SK-N-SH treated with all-trans-retinoic acid at 6 μM for 48 hours (cell line): ENCODE data around the gene LCE2A.

ENCODE experiments used
- ATAC-seq: fragments of 200-7000 bp; cut with Tn5 transposase; 3 replicates; pipeline ENCODE4 v1.9.1; 2020; ENCODE audit warnings: mild to moderate bottlenecking, moderate library complexity
- ARNTL ChIP-seq: fragments of 450-650 bp; formaldehyde crosslinking; IDR thresholded peaks from 2 replicates; pipeline ENCODE4 v1.5.0; 2020; ENCODE audit warnings: low read depth, mild to moderate bottlenecking, moderate library complexity, borderline replicate concordance
- BACH2 ChIP-seq: fragments of 250-450 bp; sonication (Bioruptor Pico); IDR thresholded peaks from 2 replicates; pipeline ENCODE4 v1.9.0; 2021; ENCODE audit warnings: mild to moderate bottlenecking, borderline replicate concordance
- CSRNP3 ChIP-seq: fragments of 250-450 bp; sonication (Bioruptor Pico); IDR thresholded peaks from 2 replicates; pipeline ENCODE4 v1.5.1; 2021; ENCODE audit warnings: mild to moderate bottlenecking, moderate library complexity
- GLIS3 ChIP-seq: fragments of 250-450 bp; sonication (Bioruptor Pico); IDR thresholded peaks from 2 replicates; pipeline ENCODE4 v1.5.0; 2020; ENCODE audit warnings: mild to moderate bottlenecking, moderate library complexity
- ISL1 ChIP-seq: fragments of 250-450 bp; sonication (Bioruptor Pico); IDR thresholded peaks from 2 replicates; pipeline ENCODE4 v2.1.2; 2022; ENCODE audit warnings: mild to moderate bottlenecking, moderate library complexity
- OSR1 ChIP-seq: fragments of 250-450 bp; sonication (Bioruptor Pico); IDR thresholded peaks from 2 replicates; pipeline ENCODE4 v1.8.0; 2022; ENCODE audit warnings: moderate library complexity, mild to moderate bottlenecking, inconsistent platforms
- PATZ1 ChIP-seq: fragments of 250-450 bp; sonication (Bioruptor Pico); IDR thresholded peaks from 2 replicates; pipeline ENCODE4 v1.8.0; 2020; ENCODE audit warnings: mild to moderate bottlenecking, moderate library complexity, borderline replicate concordance
- POU6F1 ChIP-seq: fragments of 250-450 bp; sonication (Bioruptor Pico); IDR thresholded peaks from 2 replicates; pipeline ENCODE4 v1.8.0; 2021; ENCODE audit warnings: low read depth, mild to moderate bottlenecking, moderate library complexity, borderline replicate concordance
- TOX ChIP-seq: fragments of 250-450 bp; sonication (Bioruptor Pico); IDR thresholded peaks from 2 replicates; pipeline ENCODE4 v1.8.0; 2021; ENCODE audit warnings: mild to moderate bottlenecking, moderate library complexity, borderline replicate concordance
- ZC3H10 ChIP-seq: fragments of 250-450 bp; sonication (Bioruptor Pico); IDR thresholded peaks from 2 replicates; pipeline ENCODE4 v1.5.1; 2021; ENCODE audit warnings: mild to moderate bottlenecking, moderate library complexity
- ZFP3 ChIP-seq: fragments of 250-450 bp; sonication (Bioruptor Pico); IDR thresholded peaks from 2 replicates; pipeline ENCODE4 v1.5.0; 2020; ENCODE audit warnings: mild to moderate bottlenecking, moderate library complexity
- ZFP30 ChIP-seq: fragments of 450-650 bp; formaldehyde crosslinking; IDR thresholded peaks from 2 replicates; pipeline ENCODE4 v1.5.0; 2022; ENCODE audit warnings: mild to moderate bottlenecking, moderate library complexity
- ZNF565 ChIP-seq: fragments of 450-650 bp; formaldehyde crosslinking; conservative IDR thresholded peaks from 2 replicates; pipeline ENCODE4 v1.5.0; 2020; ENCODE audit warnings: low read depth, mild to moderate bottlenecking, moderate library complexity
- ZNF70 ChIP-seq: fragments of 450-650 bp; formaldehyde crosslinking; IDR thresholded peaks from 2 replicates; pipeline ENCODE4 v1.5.0; 2020; ENCODE audit warnings: mild to moderate bottlenecking, moderate library complexity
- TF ChIP-seq, protein P1 (sequence below): fragments of 250-450 bp; sonication (Bioruptor Pico); IDR thresholded peaks from 2 replicates; pipeline ENCODE4 v1.5.0; 2020; ENCODE audit warnings: mild to moderate bottlenecking, moderate library complexity
- TF ChIP-seq, protein P2 (sequence below): fragments of 250-450 bp; sonication (Bioruptor Pico); IDR thresholded peaks from 2 replicates; pipeline ENCODE4 v1.5.1; 2020; ENCODE audit warnings: low read depth, mild to moderate bottlenecking, moderate library complexity

LCE2A gene

GRCh38 chr1:152735648-152736047, 37.5 kb downstream of the LCE2A start:
- ATAC-seq = peak; percentile 48; the same call in 1 of the 3 replicates
- TF ChIP-seq GLIS3 (CRISPR knock-in tag) (no peak), ARNTL (no peak), CSRNP3 (CRISPR knock-in tag) (no peak), ZFP3 (no peak)

- ATAC-seq = no peak
- TF ChIP-seq BACH2 (no peak), CSRNP3 (CRISPR knock-in tag) (no peak), ZFP3 (no peak), OSR1 (CRISPR knock-in tag) (no peak), GLIS3 (CRISPR knock-in tag) (no peak), POU6F1 (CRISPR knock-in tag) (no peak), ZNF565 (CRISPR knock-in tag) (no peak), PATZ1 (no peak), ZNF70 (CRISPR knock-in tag) (no peak), ISL1 (CRISPR knock-in tag) (no peak), TOX (CRISPR knock-in tag) (no peak), ZFP30 (CRISPR knock-in tag) (no peak), ZC3H10 (CRISPR knock-in tag) (no peak)
- TF ChIP-seq, protein P1, sequence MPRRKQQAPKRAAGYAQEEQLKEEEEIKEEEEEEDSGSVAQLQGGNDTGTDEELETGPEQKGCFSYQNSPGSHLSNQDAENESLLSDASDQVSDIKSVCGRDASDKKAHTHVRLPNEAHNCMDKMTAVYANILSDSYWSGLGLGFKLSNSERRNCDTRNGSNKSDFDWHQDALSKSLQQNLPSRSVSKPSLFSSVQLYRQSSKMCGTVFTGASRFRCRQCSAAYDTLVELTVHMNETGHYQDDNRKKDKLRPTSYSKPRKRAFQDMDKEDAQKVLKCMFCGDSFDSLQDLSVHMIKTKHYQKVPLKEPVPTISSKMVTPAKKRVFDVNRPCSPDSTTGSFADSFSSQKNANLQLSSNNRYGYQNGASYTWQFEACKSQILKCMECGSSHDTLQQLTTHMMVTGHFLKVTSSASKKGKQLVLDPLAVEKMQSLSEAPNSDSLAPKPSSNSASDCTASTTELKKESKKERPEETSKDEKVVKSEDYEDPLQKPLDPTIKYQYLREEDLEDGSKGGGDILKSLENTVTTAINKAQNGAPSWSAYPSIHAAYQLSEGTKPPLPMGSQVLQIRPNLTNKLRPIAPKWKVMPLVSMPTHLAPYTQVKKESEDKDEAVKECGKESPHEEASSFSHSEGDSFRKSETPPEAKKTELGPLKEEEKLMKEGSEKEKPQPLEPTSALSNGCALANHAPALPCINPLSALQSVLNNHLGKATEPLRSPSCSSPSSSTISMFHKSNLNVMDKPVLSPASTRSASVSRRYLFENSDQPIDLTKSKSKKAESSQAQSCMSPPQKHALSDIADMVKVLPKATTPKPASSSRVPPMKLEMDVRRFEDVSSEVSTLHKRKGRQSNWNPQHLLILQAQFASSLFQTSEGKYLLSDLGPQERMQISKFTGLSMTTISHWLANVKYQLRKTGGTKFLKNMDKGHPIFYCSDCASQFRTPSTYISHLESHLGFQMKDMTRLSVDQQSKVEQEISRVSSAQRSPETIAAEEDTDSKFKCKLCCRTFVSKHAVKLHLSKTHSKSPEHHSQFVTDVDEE = no peak
- TF ChIP-seq, protein P2, sequence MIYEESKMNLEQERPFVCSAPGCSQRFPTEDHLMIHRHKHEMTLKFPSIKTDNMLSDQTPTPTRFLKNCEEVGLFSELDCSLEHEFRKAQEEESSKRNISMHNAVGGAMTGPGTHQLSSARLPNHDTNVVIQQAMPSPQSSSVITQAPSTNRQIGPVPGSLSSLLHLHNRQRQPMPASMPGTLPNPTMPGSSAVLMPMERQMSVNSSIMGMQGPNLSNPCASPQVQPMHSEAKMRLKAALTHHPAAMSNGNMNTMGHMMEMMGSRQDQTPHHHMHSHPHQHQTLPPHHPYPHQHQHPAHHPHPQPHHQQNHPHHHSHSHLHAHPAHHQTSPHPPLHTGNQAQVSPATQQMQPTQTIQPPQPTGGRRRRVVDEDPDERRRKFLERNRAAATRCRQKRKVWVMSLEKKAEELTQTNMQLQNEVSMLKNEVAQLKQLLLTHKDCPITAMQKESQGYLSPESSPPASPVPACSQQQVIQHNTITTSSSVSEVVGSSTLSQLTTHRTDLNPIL (CRISPR knock-in tag) = no peak
These were observed 39.9 kb downstream of the LCE2A start for GRCh38 chr1:152737997-152738396.

DNA sequence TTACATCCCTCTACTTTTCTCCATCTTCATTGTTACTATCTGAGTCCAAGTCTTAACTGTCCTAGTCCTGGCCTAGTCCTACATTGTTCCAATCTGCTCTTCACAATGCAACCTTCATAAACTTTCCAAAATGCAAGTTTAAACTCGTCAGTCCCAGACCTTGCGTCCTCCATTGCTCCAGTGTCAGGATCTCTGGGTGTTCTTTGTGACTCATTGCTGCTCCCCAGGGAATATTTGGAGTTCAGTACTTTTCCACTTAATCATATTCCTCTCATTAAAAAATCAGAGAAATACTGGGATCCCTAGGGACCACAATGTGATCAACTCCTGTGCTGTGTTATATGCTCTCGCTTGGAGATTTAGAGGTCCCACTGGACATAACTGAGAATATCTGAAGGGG, 41.7 kb downstream of the LCE2A start:
- TF ChIP-seq ISL1 (CRISPR knock-in tag) = no peak
- TF ChIP-seq CSRNP3 (CRISPR knock-in tag) = no peak
- TF ChIP-seq ZNF70 (CRISPR knock-in tag) = no peak
- TF ChIP-seq ARNTL = no peak
- no peak for ATAC-seq
